BE2C (cell line): ENCODE data around the gene CPSF3.

Source experiments
- DNase-seq: peaks from one replicate; pipeline ENCODE4 v3.0.0-alpha.2; 2020
- H3K27me3 ChIP-seq: fragments of 250-450 bp; sonication (Bioruptor Pico); 2 replicates; pipeline ENCODE4 v1.5.1; 2020; ENCODE audit warnings: mild to moderate bottlenecking
- H3K36me3 ChIP-seq: fragments of 250-450 bp; sonication (Bioruptor Pico); 2 replicates; pipeline ENCODE4 v1.5.1; 2020; ENCODE audit warnings: mild to moderate bottlenecking
- H3K4me1 ChIP-seq: fragments of 250-450 bp; sonication (Bioruptor Pico); 2 replicates; pipeline ENCODE4 v1.5.1; 2020
- H3K4me3 ChIP-seq: 2 replicates; pipeline ENCODE4 v1.5.1; 2011; ENCODE audit warnings: low read depth, low read length
- H3K9me3 ChIP-seq: fragments of 250-450 bp; sonication (Bioruptor Pico); 2 replicates; pipeline ENCODE4 v1.5.1; 2020
- TF ChIP-seq, protein P1 (sequence below): IDR thresholded peaks from 2 replicates; pipeline ENCODE4 v1.5.1; 2012; ENCODE audit warnings: mild to moderate bottlenecking, low read depth, low read length

CPSF3 gene

DNA sequence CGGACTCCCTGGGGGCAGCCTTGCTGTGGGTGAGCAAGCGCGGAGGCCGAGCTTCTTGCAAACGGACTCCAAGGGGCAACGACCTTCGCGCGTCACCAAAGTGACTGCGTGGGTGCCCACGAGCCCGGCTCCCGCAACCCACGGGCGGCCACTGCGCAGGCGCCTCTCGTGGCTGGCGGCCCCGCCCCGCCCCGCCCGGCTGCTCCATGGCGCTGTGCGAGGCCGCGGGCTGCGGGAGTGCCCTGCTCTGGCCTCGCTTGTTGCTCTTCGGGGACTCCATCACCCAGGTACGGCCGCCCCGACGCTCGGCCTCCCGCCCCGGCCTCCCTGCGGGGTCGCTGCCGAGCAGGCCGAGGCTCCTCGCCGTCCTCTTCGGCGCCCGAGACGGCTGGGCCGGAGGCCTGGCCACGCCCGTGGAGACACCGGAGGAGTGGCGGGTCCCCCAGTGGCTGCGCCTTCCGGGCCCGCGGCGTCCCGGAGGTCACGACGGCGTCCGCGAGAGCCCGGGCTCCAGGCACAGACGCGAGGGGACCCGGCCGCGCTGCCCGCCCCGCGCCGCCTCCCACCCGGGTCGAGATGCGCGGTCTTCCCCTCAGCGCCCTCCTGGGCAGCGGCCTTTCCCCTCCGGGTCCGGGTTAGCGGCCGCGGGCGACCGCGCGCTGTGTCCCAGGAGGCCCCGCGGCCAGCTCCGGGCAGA lies 51.1 kb downstream of the CPSF3 start, which contains the start of gene IAH1:
Gene IAH1, plus strand, starts transcription at position 191 of the 697 bp plus-strand sequence. Its CDS starts 16 bp downstream, at position 207.
- peak; percentile 59 for DNase-seq
- Histone ChIP-seq H3K27me3 (no peaks in the 10 kb centered on the region), H3K4me3 (peak within 1 kb of the TSS; percentile 71), H3K9me3 (no peaks in the 10 kb centered on the region), H3K36me3 (peaks cover 18% of the 10 kb centered on the region), H3K4me1 (no peaks in the 10 kb centered on the region; the same call in 1 of the 2 replicates)
- TF ChIP-seq, protein P1, sequence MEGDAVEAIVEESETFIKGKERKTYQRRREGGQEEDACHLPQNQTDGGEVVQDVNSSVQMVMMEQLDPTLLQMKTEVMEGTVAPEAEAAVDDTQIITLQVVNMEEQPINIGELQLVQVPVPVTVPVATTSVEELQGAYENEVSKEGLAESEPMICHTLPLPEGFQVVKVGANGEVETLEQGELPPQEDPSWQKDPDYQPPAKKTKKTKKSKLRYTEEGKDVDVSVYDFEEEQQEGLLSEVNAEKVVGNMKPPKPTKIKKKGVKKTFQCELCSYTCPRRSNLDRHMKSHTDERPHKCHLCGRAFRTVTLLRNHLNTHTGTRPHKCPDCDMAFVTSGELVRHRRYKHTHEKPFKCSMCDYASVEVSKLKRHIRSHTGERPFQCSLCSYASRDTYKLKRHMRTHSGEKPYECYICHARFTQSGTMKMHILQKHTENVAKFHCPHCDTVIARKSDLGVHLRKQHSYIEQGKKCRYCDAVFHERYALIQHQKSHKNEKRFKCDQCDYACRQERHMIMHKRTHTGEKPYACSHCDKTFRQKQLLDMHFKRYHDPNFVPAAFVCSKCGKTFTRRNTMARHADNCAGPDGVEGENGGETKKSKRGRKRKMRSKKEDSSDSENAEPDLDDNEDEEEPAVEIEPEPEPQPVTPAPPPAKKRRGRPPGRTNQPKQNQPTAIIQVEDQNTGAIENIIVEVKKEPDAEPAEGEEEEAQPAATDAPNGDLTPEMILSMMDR: no peak

DNA sequence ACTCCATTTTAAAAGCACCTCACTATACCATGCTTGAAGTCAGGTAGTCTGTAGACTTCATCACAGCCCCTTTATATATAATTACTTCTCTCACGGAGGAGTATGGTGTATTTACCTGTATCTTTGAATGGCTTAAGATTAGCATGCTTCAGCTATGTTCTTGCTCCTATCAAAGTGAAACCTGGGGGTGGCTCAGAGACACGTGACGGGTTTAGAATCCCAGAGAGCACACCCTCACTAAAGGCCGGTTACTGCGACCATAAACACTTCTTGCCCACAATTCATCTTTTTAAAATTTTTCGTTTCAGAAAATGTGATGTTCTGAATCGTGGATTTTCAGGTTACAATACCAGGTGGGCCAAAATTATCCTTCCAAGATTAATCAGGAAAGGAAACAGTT lies 54.5 kb downstream of the CPSF3 start:
- Histone ChIP-seq H3K4me1 (no peaks in the 10 kb centered on the region; the same call in 1 of the 2 replicates), H3K9me3 (no peaks in the 10 kb centered on the region), H3K4me3 (no peak overlapping the region), H3K27me3 (no peaks in the 10 kb centered on the region), H3K36me3 (peaks cover 18% of the 10 kb centered on the region; the same call in 1 of the 2 replicates)
- TF ChIP-seq, protein P1: no peak
- no peak for DNase-seq

DNA sequence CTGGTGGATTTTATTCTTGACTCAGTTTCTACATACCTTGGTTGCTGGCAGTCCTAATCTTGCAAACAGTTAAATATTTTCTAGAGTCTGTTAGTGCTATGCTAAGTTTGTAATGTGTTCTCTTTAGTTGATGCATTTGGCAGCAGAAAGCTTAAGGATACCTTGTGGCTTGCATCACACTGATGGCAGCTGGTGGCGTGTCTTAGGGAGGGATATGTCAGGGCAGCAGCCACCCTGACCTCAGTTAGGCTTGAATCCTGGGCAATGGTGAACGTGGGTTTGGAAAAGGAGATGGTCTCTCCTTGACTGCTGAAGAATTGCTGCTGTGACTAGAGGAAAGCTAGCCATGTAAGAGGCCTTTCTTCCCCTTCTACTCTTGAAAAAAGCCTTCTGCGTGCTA lies 55.1 kb downstream of the CPSF3 start:
- Histone ChIP-seq H3K9me3 (no peaks in the 10 kb centered on the region), H3K36me3 (peaks cover 24% of the 10 kb centered on the region), H3K4me3 (no peak overlapping the region), H3K27me3 (no peaks in the 10 kb centered on the region), H3K4me1 (no peaks in the 10 kb centered on the region; the same call in 1 of the 2 replicates)
- no peak for DNase-seq
- TF ChIP-seq, protein P1: no peak

DNA sequence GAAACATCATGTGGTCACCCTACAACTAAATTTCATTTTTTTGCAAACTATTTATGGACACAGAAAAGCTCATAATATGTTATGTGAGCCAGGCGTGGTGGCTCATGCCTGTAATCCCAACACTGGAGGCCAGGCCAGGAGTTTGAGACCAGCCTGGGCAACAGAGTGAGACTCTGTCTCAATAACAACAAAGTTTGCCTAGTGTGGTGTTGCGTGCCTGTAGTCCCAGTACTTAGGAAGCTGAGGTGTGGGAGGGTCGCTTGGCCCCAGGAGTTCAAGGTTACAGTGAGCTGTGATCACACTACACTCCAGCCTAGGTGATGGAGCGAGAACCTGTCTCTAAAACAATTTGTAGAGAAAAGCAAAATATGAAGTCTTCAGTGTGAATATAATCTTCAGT lies 56.7 kb downstream of the CPSF3 start:
- Histone ChIP-seq H3K9me3 (no peaks in the 10 kb centered on the region), H3K4me3 (no peak overlapping the region), H3K27me3 (no peaks in the 10 kb centered on the region), H3K4me1 (no peaks in the 10 kb centered on the region; the same call in 1 of the 2 replicates), H3K36me3 (peaks cover 34% of the 10 kb centered on the region)
- TF ChIP-seq, protein P1: no peak
- no peak for DNase-seq

DNA sequence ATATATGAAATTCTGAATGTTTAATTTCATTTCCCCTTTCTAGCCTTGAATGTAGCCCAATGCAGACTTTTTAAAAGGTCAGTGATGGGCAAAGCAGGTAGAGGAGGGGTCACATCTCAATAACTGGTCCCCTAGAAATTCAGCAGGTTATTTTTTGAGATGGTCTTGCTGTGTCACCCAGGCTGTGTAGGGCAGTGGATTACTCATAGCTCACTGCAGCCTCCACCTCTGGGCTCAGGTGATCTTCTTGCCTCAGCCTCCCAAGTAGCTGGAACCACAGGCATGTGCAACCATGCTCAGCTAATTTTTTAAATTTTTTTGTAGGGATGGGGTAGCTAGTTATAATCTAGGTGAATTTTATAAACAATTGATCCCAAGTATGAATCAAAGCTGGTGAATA lies 59.7 kb downstream of the CPSF3 start:
- H3K4me1 ChIP-seq: no peaks in the 10 kb centered on the region
- DNase-seq: no peak
- peaks cover 62% of the 10 kb centered on the region for H3K36me3 ChIP-seq
- no peaks in the 10 kb centered on the region for H3K9me3 ChIP-seq
- H3K4me3 ChIP-seq: no peak overlapping the region
- TF ChIP-seq, protein P1: no peak
- H3K27me3 ChIP-seq: no peaks in the 10 kb centered on the region

DNA sequence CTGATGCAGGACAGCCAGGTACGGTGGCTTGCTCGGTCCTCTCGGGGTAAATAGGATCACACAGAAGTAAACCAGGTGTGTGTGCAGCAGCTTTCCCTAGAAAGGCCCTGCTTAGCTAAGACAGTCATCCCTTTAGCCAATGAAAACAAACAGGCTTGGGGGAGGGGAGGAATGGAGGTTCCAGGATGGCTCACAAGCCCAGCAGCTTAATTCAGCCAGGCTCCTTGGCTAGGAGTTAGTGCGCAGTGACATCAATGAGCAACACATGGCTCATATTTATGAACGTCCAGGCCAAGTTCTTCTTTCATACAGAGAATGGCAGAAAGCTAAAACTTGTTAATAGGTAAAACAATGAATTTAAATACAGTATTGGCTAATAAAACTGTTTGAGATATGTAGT lies 61.1 kb downstream of the CPSF3 start:
- Histone ChIP-seq H3K4me1 (no peaks in the 10 kb centered on the region), H3K9me3 (no peaks in the 10 kb centered on the region), H3K36me3 (peaks cover 71% of the 10 kb centered on the region), H3K4me3 (no peak overlapping the region), H3K27me3 (no peaks in the 10 kb centered on the region)
- no peak for DNase-seq
- TF ChIP-seq, protein P1: no peak
